Calu3 (cell line): ENCODE measurements around the gene NR1H3. TPM values are rescaled to one million over a fixed set of nuclear protein-coding genes. Genes with fewer than 3 reads are reported as not detected.

ENCODE experiments used
- BruUV-seq: library from RNA; stranded (reverse); fragments of 400-500 nt; replicated peaks from 2 replicates; lab custom pipeline; 2021; lab: Mats Ljungman, UMichigan
- CTCF ChIA-PET: fragments of 300-600 bp; sonication (Branson Sonifier 250); formaldehyde crosslinking; loops from one replicate; lab custom pipeline; 2022; ENCODE audit warnings: antibody characterized with exemption; lab: Charles Lee
- DNase-seq: peaks from one replicate; pipeline ENCODE4 v3.0.0; 2022
- H3K27ac Mint-ChIP-seq: one replicate; pipeline ENCODE4 v1.8.0; 2022; ENCODE audit warnings: mixed read lengths; ENCODE audit not compliant: unreplicated experiment
- H3K27me3 Mint-ChIP-seq: one replicate; pipeline ENCODE4 v1.8.0; 2022; ENCODE audit warnings: mixed read lengths; ENCODE audit not compliant: unreplicated experiment
- H3K36me3 Mint-ChIP-seq: one replicate; pipeline ENCODE4 v1.8.0; 2022; ENCODE audit warnings: mild to moderate bottlenecking, moderate library complexity, mixed read lengths; ENCODE audit not compliant: insufficient read depth, unreplicated experiment
- H3K4me1 Mint-ChIP-seq: one replicate; pipeline ENCODE4 v1.8.0; 2022; ENCODE audit warnings: mild to moderate bottlenecking, low read depth, mixed read lengths; ENCODE audit not compliant: unreplicated experiment
- H3K4me3 Mint-ChIP-seq: one replicate; pipeline ENCODE4 v1.8.0; 2022; ENCODE audit warnings: mild to moderate bottlenecking, low read depth, moderate library complexity, mixed read lengths; ENCODE audit not compliant: unreplicated experiment
- H3K9me3 Mint-ChIP-seq: one replicate; pipeline ENCODE4 v1.8.0; 2022; ENCODE audit warnings: low read depth, mixed read lengths; ENCODE audit not compliant: unreplicated experiment
- intact Hi-C: fragments of 100-400 bp; cut with micrococcal nuclease; formaldehyde crosslinking; loops from one replicate; pipeline ENCODE4 v1.10.0; 2022; ENCODE audit not compliant: unreplicated experiment
- total RNA-seq: library from RNA; stranded (reverse); gene quantifications from 2 replicates; pipeline ENCODE4 v1.2.3, GENCODE V29; 2022
- TF ChIP-seq, protein P1 (sequence below): fragments of 200-600 bp; IDR thresholded peaks from one replicate; pipeline ENCODE4 v1.8.0; 2022; ENCODE audit warnings: antibody characterized with exemption; ENCODE audit not compliant: unreplicated experiment

Gene NR1H3
- total RNA-seq, 1 experiment from 2014 or later, result 14.2 TPM

DNA sequence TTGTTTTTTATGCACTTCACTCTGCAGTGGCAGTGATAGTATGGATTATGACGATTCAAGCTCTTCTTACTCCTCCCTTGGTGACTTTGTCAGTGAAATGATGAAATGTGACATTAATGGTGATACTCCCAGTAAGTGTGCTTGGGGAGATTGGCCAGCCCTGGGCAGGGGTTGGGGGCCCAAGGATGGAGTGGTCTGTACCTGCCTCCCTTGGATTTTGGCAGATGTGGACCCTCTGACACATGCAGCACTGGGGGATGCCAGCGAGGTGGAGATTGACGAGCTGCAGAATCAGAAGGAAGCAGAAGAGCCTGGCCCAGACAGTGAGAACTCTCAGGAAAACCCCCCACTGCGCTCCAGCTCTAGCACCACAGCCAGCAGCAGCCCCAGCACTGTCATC, 26.4 kb downstream of the NR1H3 start:
- TF ChIP-seq, protein P1, sequence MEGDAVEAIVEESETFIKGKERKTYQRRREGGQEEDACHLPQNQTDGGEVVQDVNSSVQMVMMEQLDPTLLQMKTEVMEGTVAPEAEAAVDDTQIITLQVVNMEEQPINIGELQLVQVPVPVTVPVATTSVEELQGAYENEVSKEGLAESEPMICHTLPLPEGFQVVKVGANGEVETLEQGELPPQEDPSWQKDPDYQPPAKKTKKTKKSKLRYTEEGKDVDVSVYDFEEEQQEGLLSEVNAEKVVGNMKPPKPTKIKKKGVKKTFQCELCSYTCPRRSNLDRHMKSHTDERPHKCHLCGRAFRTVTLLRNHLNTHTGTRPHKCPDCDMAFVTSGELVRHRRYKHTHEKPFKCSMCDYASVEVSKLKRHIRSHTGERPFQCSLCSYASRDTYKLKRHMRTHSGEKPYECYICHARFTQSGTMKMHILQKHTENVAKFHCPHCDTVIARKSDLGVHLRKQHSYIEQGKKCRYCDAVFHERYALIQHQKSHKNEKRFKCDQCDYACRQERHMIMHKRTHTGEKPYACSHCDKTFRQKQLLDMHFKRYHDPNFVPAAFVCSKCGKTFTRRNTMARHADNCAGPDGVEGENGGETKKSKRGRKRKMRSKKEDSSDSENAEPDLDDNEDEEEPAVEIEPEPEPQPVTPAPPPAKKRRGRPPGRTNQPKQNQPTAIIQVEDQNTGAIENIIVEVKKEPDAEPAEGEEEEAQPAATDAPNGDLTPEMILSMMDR, result no peak
- Mint-ChIP-seq H3K4me3 (no peak overlapping the region), H3K9me3 (no peaks in the 10 kb centered on the region), H3K36me3 (peaks cover 49% of the 10 kb centered on the region), H3K27me3 (no peaks in the 10 kb centered on the region), H3K27ac (no peak overlapping the region), H3K4me1 (no peaks in the 10 kb centered on the region)
- no TSS peak for BruUV-seq
- CTCF ChIA-PET, result no interaction called here
- intact Hi-C loops, result no loop called here
- DNase-seq, result no peak

DNA sequence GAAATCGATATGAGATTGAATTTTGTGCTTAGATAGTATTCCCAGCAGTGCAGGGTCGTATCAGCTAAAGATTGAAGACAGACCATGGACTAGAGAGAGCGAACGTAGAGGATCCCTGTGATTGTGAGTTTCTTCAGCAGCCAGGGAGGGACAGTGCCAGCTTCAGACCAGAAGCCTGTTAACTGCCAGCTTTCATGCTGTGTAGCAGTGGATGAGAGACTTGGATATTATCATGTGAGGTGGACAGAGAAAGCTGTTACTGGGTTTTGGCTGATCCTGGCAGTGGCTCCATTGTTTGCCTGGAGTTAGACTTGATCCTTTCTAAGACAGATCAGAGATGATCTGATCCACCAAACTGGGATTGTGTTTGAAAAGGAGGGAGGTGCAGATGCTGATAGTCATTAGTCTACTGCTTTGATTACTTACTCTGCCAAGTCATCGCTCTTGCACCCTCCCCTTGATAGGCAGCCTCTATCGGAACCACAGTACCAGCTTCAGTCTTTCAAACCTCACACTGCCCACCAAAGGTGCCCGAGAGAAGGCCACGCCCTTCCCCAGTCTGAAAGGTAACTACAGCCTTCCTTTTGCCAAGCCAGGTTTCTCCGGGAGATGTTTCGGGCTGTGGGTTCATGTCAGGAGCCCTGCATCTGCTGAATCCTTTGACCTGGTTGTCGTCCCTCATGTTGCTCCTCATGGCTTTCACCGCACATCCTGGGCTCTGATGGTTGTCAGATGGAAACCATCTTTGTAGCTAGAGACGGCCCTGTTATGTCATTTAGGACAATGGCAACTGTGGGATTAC, 28.4 kb downstream of the NR1H3 start:
- BruUV-seq, result no TSS peak
- no peak overlapping the region for H3K27ac Mint-ChIP-seq

DNA sequence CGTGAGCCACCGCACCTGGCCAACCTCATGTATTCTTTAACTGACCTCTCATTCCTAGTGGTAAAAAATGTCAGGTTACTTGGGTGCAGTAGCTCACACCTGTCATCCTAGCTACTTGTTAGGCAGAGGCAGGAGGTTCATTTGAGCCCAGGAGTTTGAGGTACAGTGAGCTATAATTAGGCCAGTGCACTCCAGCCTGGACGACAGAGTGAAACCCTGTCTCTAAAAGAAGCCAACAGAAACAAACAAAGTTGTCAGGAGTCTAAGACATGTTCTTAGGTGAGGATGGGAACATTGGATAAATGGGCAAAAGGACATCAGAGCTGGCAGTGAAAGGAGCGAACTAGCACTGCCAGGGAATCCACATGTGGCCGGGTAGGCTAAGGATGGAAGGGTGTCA, 30.3 kb downstream of the NR1H3 start:
- H3K27ac Mint-ChIP-seq, result no peak overlapping the region
- DNase-seq, result no peak
- H3K4me3 Mint-ChIP-seq, result no peak overlapping the region
- intact Hi-C loops, result no loop called here
- BruUV-seq, result no TSS peak
- no peaks in the 10 kb centered on the region for H3K27me3 Mint-ChIP-seq
- TF ChIP-seq, protein P1, result no peak
- H3K9me3 Mint-ChIP-seq, result no peaks in the 10 kb centered on the region
- CTCF ChIA-PET, result no interaction called here
- no peaks in the 10 kb centered on the region for H3K4me1 Mint-ChIP-seq
- H3K36me3 Mint-ChIP-seq, result peaks cover 46% of the 10 kb centered on the region

More for the DNA sequence above, 28.4 kb downstream of the NR1H3 start:
- TF ChIP-seq, protein P1, result no peak
- no peak for DNase-seq
- intact Hi-C loops, result no loop called here
- Mint-ChIP-seq H3K9me3 (no peaks in the 10 kb centered on the region), H3K27me3 (no peaks in the 10 kb centered on the region), H3K36me3 (peaks cover 51% of the 10 kb centered on the region), H3K4me3 (no peak overlapping the region), H3K4me1 (no peaks in the 10 kb centered on the region)
- CTCF ChIA-PET, result no interaction called here

DNA sequence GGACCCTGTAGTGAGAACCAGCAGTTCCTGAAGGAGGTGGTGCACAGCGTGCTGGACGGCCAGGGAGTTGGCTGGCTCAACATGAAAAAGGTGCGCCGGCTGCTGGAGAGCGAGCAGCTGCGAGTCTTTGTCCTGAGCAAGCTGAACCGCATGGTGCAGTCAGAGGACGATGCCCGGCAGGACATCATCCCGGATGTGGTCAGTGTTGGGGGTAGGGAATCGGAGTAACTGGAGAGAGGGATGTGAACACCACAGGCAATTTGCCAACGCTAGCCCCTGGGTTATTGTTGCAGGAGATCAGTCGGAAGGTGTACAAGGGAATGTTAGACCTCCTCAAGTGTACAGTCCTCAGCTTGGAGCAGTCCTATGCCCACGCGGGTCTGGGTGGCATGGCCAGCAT, 32.1 kb downstream of the NR1H3 start:
- no peaks in the 10 kb centered on the region for H3K4me1 Mint-ChIP-seq
- TF ChIP-seq, protein P1, result no peak
- CTCF ChIA-PET, result interaction anchor here (0.6 kb wide), 1 partner anchor 660 kb away, joined by 5 read pairs; no protein-coding TSS in a partner anchor
- DNase-seq, result no peak
- H3K36me3 Mint-ChIP-seq, result peaks cover 45% of the 10 kb centered on the region
- no TSS peak for BruUV-seq
- intact Hi-C loops, result no loop called here
- H3K4me3 Mint-ChIP-seq, result no peak overlapping the region
- no peaks in the 10 kb centered on the region for H3K27me3 Mint-ChIP-seq
- no peak overlapping the region for H3K27ac Mint-ChIP-seq
- H3K9me3 Mint-ChIP-seq, result no peaks in the 10 kb centered on the region
